NOMO-1 (cell line): ENCODE data around the gene KRTAP27-1.

Experiments
- DNase-seq, 2 experiments: peaks; one replicate each; lab custom pipeline; 2025; ENCODE audit not compliant: unreplicated experiment in 2 of 2; lab: John Stamatoyannopoulos, UW

KRTAP27-1 gene, protein sequence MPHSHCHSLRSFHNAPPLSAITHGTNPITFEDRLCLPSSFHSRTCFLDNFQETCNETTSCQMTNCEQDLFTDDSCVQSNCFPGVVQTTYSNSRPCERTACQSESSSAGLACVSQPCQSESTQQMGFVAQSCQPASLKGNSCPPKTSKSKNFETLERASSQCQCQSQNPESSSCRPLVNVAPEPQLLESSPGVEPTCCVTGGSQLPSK

GRCh38 chr21:30337276-30337744 is at the start of gene KRTAP27-1:
KRTAP27-1 (minus strand) TSS chr21:30337694; CDS start chr21:30337668, 26 bp downstream.
- DNase-seq = no peak

GRCh38 chr21:30382201-30382600 is 44.7 kb upstream of the KRTAP27-1 start:
- DNase-seq = no peak

GRCh38 chr21:30372139-30372770 is 34.8 kb upstream of the KRTAP27-1 start, which contains the start of gene KRTAP13-2:
KRTAP13-2 (minus strand) TSS chr21:30372271; CDS start chr21:30372213, 58 bp downstream.
- no peak for DNase-seq

DNA sequence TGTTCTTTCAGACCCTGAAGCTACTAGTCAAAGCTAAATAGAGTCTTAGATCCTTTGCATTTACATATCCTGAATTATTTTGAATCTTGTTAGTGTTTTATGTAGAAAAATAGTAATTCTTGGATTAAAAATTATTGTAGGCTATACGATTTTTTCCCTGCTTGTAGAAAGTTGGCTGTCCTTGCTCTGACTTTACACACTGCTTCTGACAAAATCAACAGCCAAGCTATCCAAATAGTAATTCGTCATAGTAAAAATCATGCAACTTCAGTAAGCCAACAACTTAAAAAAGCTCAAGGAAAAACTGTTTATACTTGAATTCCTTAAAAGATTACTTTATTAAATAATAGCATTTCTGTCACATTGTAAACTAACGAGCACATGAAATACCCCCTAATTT is 18.4 kb upstream of the KRTAP27-1 start:
- DNase-seq = no peak

DNA sequence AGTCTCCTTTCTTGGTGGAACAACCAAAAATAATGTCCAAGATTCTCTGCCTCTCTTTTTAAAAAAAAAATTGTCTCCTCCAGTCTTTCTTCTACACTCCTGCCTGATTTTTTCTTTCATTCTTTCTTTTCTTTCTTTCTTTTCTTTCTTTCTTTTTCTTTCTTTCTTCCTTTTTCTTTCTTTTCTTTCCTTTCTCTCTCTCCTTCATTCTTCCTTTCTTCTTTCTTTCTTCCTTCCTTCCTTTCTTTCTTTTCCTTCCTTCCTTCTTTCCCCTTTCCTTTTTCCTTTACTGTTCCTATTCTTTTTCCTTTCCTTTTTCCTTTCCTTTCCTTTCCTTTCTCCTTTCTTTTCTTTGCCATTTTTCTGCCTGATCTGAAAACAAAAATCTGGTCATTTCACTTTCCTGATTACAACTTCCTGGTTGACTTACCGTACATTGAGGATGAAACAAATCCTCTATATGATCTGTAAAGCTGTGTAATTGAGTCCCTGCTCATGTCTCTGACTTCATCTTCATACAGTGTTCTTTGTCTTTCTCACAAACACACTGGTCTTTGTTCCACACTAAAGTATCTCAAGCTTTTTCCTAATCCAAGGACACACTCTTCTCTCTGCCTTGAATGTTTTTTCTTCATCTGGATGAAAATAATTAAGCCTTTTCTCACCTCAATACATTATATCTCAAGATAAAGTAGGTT is 17.0 kb upstream of the KRTAP27-1 start:
- no peak for DNase-seq

DNA sequence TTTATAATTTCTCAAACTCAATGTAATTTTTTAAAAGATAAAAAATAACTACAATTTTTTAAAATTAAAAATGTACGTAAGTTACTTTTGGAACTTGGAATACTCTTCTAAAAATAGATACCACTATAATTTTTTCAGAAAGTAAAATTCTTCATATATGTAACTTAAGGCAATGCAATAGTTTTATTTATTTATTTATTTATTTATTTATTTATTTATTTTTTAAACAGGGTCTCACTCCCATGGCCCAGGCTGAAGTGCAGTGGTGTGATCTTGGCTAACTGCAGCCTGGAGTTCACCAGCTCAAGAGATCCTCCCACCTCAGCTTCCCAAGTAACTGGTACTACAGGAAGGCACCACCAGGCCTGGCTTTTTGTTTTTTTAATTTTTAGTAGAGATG is 14.0 kb upstream of the KRTAP27-1 start:
- DNase-seq = no peak

- no peak for DNase-seq
These were observed 12.1 kb upstream of the KRTAP27-1 start for GRCh38 chr21:30349572-30349971.

GRCh38 chr21:30348506-30348905 is 11.0 kb upstream of the KRTAP27-1 start, which contains the start of gene KRTAP23-1:
KRTAP23-1 (minus strand) TSS chr21:30348606; CDS start chr21:30348606, 0 bp downstream.
- DNase-seq = no peak

GRCh38 chr21:30345014-30345413 is 7.5 kb upstream of the KRTAP27-1 start:
- no peak for DNase-seq

DNA sequence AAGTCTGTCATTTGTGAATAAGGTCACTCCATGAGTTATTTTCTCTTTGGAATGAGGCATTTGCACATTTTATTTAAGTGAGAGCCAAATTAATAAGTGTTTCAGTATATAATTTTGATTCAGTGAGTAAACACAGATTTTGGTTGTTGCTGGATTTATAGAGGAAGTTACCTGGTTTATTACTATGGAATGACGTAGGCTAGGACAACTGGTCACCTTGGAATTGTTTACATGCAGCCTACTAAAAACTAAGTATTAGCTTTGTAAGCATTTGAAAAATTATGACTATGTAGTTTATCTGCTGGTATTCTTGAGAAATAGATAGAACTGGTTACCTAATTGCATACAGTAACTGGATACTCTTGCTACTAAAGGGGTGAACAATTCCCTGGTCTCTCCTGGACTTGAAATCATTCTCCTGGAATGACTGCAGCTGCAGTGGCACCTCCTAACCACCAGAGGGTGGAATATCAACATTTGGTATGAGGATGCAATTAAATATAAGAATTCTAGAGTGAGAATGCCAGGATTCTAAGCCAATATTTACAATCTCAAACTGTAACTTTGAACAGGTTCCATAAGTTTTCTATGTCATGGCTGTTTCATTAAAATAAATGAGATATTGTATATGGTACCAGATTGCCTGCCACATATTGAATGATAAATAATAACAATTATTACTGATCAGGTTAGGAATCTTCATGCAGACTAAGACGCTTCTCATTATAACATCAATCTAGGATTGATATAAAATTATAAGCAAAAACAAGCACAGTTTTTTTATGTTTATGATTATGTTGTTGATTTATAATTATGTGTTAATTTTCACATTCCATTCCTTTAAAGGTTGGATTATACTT is 3.5 kb upstream of the KRTAP27-1 start:
- DNase-seq = peak in 1 of 2 experiments; percentile 4

DNA sequence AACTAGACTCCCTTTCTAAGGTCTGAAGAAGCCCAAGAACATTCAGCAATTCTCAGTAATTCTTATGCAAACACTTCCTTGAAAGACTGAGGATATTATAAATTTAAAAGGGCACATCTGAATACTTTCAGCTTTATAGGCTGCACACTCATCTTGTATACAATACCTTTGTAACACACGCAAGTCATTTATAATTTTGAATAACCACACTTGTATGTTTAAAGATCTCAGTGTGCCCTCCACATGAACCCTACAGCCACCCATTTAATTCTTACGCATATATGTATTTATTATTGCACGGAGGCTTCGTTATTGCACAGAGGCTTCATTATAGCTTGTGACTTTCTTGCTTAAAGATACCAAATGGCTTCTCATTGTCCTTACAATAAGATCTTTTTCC is 1.2 kb upstream of the KRTAP27-1 start:
- no peak for DNase-seq

- DNase-seq = no peak
These were observed 278 bp upstream of the KRTAP27-1 start for GRCh38 chr21:30337772-30338171.

- no peak for DNase-seq
These were observed 898 bp downstream of the KRTAP27-1 start for GRCh38 chr21:30336596-30336995.

- DNase-seq = no peak
These were observed 3.8 kb downstream of the KRTAP27-1 start for GRCh38 chr21:30333736-30334135.

GRCh38 chr21:30332681-30333080 is 4.8 kb downstream of the KRTAP27-1 start:
- no peak for DNase-seq

GRCh38 chr21:30329203-30329875 is 8.2 kb downstream of the KRTAP27-1 start:
- no peak for DNase-seq

DNA sequence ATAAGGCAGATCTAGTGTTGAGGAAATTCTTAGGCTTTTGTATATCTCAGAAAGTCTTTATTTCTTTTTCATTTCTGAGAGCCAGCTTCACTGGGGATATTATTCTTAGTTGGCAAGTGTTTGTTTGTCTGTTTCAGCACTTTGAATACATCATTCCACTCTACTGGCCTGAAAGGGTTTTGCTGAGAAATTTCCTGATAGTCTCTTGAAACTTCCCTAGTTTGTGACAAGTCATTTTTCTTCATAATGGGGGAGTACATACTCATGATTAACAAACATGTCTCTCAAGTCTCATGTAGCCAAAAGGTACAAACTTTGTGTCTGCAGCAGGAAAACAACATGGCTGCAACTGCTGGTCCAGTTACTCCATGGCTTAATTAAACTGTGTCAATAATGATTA is 11.1 kb downstream of the KRTAP27-1 start:
- no peak for DNase-seq

- no peak for DNase-seq
These were observed 17.3 kb downstream of the KRTAP27-1 start, which contains the start of gene KRTAP26-1 for GRCh38 chr21:30320215-30320614. KRTAP26-1 (minus strand) TSS chr21:30320315; CDS start chr21:30320035, 280 bp downstream.

DNA sequence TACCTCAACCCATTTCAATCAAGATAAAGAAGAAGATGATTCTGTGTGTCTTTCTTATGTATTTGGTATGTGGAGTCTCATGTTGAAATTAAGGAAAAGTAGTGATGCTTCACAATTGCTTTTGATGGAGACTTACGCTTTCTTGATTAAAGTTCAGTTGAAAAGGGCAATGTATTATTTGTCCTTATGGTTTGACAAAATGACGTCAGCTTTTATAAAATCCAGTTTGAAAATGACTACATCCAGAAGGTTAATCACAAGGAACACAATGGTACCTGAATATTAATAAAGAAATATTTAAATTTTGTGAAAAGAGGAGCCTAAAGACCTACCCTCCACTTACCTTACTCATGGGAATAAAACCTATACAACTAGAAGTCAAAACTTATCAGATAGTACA is 21.8 kb downstream of the KRTAP27-1 start:
- no peak for DNase-seq

DNA sequence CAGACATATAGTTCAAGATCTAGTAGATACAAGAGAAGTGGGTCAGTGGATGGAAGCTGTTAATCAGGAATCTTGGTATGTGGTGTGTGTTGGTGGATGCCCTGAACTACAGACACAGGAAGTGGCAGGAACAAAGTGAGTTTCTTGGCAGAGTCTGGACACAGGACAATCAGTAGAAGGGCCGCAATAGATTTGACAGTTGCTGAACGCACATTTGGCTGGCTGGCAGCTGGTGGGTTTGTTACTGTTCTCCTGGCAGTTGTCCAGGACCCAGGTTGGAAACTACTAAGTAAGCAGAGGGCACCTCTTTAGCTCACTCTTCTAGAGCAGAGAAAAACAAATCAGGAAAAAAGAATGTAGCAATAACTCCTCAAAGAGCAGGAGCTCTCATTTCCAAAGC is 30.6 kb downstream of the KRTAP27-1 start:
- no peak for DNase-seq
